HG03575 (cell line): ENCODE data around the gene FAM236A.
"Not testable (repeated sequence)": the region's sequence is repeated elsewhere in the genome, so short reads cannot be mapped to it uniquely, and the experiment has no call there.

Source experiments
- ATAC-seq: cut with Tn5 transposase; IDR thresholded peaks from one replicate; pipeline ENCODE4 v1.9.1; 2021; ENCODE audit not compliant: unreplicated experiment, insufficient number of reproducible peaks, low FRiP score; ENCODE audit errors: extremely low read depth

FAM236A gene

GRCh38 chrX:72937906-72938305 lies at the start of gene FAM236A:
FAM236A (plus strand) TSS chrX:72938206; CDS start chrX:72938263, 57 bp downstream.
- not testable (repeated sequence) for ATAC-seq

- ATAC-seq, result not testable (repeated sequence)
Observed at GRCh38 chrX:72889740-72890139, 48.3 kb upstream of the FAM236A start.

- not testable (repeated sequence) for ATAC-seq
Observed at GRCh38 chrX:72912315-72912714, 25.7 kb upstream of the FAM236A start, which contains the start of gene FAM236C. FAM236C (plus strand) TSS chrX:72912615; CDS start chrX:72912715, 100 bp downstream.

GRCh38 chrX:72916096-72916495 lies 21.9 kb upstream of the FAM236A start:
- ATAC-seq, result not testable (repeated sequence)

GRCh38 chrX:72932283-72932682 lies 5.7 kb upstream of the FAM236A start:
- not testable (repeated sequence) for ATAC-seq

GRCh38 chrX:72936455-72936854 lies 1.6 kb upstream of the FAM236A start:
- ATAC-seq, result not testable (repeated sequence)

GRCh38 chrX:72936882-72937455 lies 1.0 kb upstream of the FAM236A start:
- not testable (repeated sequence) for ATAC-seq

- ATAC-seq, result not testable (repeated sequence)
Observed at GRCh38 chrX:72942272-72942671, 4.3 kb downstream of the FAM236A start.

GRCh38 chrX:72943035-72943818 lies 5.2 kb downstream of the FAM236A start:
- ATAC-seq, result not testable (repeated sequence)

- ATAC-seq, result not testable (repeated sequence)
Observed at GRCh38 chrX:72943819-72944169, 5.8 kb downstream of the FAM236A start, which contains the start of gene DMRTC1. DMRTC1 (minus strand) TSS chrX:72943837; CDS start chrX:72875694, 68,143 bp downstream.

GRCh38 chrX:72959971-72960370 lies 22.0 kb downstream of the FAM236A start:
- not testable (repeated sequence) for ATAC-seq

- not testable (repeated sequence) for ATAC-seq
Observed at GRCh38 chrX:72971859-72972258, 33.9 kb downstream of the FAM236A start.

GRCh38 chrX:72974885-72975284 lies 36.9 kb downstream of the FAM236A start:
- not testable (repeated sequence) for ATAC-seq

GRCh38 chrX:72980894-72981469 lies 43.0 kb downstream of the FAM236A start:
- ATAC-seq, result not testable (repeated sequence)
